NCI-H460 (cell line): ENCODE data around the gene KRT76. TPM values are rescaled to one million over a fixed set of nuclear protein-coding genes. Genes with fewer than 3 reads are reported as not detected.

Source experiments
- DNase-seq: peaks from one replicate; pipeline ENCODE4 v3.0.0-alpha.2; 2016; ENCODE audit warnings: low read depth; ENCODE audit errors: extremely low read depth
- total RNA-seq: library from RNA; depleted of rRNA; stranded (reverse); fragments of >200 nt; shearing (Covaris generic); gene quantifications from 2 replicates; pipeline ENCODE4 v1.2.3, GENCODE V29; 2014

KRT76 gene
- total RNA-seq, 1 experiment from 2014 or later: not detected

- no peak for DNase-seq
Measured at GRCh38 chr12:52787324-52788191, 10.4 kb upstream of the KRT76 start.

GRCh38 chr12:52784909-52785308 is 7.8 kb upstream of the KRT76 start:
- no peak for DNase-seq

DNA sequence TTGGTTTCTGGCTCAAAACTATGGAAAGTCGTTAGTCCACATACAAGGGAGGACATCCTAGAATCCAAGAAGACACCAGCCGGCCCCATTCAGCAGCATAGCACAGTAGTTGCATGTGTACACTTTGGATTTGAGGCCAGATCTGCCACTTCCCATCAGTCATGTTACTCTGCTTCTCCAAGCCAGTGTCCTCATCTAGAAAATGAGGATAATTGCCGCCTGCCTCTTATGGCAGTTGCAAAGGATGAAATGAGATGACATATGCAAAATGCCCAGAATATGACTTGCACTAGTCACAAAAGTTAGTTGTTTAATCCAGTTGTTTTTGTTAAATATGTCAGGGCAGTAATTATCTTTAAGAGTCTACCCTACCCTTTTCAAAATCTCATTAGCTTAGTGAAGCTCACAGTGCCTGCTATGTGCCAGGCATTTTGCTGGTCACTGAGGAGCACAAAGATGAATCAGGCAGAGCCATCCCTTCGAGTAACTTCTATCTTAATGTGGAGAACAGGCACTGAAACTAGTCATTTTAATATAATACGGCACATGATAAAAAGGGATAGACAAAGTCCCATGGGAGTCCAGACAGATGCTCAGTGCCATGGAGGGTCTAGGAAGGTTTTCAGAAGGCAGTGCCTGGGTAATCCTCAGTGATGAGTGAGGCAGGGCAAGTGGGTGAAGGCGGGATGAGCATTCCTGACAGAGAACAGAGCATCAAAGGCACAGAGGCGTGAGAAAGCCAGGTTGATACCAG is 6.6 kb upstream of the KRT76 start:
- DNase-seq: no peak

- DNase-seq: no peak
Measured at GRCh38 chr12:52782502-52782901, 5.4 kb upstream of the KRT76 start.

DNA sequence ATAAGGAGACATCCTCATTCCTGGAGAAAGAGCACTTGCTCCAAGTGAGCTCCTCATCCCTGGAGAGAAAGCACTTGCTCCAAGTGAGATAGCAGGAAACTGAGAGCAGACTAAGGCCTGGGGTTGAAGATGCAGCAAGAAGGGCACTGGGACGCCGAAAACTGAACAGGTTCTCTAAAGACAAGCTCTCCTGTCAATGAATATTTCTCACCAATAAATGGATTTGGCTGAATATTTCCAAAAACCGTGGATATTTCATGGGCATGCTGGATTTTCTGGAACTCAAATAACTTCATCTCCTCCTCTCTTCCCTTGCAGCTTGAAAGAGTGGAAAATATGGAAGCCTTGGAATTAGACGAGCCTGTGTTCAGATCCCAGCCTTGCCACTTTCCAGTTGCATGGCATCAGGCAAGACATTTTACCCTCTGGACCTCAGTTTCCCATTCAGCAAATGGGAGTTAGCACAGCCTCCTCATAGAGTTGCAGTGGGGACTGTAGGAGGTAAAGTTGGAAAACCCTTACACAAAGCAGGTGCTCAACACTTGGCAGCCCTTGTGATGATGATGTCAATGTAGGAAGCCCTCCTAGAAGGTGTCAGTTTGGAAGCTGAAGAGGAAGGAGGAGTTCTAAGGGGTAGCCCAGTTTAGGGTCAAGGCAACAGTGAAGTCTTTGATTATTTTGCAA is 4.4 kb upstream of the KRT76 start:
- no peak for DNase-seq

GRCh38 chr12:52779914-52780313 is 2.8 kb upstream of the KRT76 start:
- DNase-seq: no peak

DNA sequence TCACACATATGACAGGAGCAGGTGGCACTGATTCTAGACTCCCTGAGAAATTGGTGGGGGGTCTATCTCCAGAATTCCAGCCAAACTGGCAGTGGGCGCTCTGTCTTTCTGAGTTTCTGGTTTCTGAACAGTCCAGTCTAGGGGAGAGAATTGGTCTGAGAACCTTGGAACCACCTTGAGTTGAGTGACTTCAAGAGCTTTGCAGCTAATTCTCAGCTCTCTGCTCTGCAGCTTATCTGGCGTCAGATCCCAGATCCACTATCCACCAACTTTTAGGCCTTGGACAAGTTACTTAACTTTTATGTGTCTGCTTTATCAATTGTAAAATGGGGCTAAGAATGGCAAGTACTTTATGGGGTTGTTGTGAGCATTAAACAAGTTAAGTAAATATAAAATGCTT is 1.7 kb upstream of the KRT76 start:
- no peak for DNase-seq

DNA sequence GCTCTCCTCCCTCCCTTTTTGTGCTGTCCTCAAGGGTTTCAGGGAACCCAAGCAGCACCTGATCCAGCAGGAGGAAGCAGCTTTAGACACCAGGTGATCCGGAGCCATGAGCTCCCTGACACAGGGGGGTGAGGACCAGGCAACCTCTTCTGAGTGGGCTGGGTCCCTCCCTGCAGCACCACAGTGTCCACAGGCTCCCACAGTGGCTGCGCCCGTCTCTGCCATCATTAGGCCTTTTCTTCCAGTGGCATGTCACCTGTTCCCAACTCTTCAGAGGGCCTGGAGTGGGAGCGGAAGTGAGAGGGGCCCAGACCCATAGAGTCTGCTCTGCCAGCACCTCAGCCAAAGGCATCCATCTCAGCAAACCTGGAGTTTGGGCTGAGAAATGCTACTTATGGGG is 421 bp upstream of the KRT76 start:
- DNase-seq: no peak

DNA sequence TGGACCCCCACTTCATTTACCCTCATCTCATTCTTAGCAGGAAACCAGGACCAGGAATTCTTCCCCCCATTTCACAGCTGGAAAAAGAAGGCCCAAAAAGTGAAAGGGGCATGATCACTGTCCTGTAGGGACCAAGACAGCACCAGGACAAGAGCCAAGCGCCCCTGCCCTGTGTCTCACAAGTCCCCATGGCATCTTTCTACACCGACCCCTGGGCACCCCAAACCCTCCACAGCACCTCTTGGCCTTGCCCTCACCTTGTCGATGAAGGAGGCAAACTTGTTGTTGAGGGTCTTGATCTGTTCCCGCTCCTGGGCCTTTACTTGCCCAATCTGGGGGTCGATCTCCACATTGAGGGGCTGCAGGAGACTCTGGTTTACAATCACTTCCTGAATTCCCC is 710 bp downstream of the KRT76 start:
- no peak for DNase-seq

- no peak for DNase-seq
Measured at GRCh38 chr12:52774629-52775250, 2.4 kb downstream of the KRT76 start.

- no peak for DNase-seq
Measured at GRCh38 chr12:52772772-52773171, 4.4 kb downstream of the KRT76 start.

GRCh38 chr12:52772188-52772587 is 5.0 kb downstream of the KRT76 start:
- DNase-seq: no peak

DNA sequence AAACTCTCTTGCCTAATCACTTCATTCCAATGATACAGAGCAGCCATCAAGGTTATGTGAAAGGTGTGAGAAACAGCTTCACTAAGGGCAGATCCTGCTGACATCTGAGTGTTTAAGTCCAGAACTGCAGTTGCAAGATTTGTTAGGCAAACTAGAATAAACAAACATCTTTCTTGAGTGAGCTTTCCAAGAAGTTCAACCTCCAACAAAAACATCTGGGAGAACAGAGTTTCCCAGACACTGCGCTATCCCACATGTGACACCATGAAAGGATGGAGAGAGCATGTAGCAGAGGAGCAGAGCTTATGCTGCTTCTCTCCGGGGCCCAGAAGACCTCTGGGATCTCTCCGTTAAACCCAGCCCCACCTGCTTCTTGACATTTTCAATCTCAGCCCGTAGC is 5.6 kb downstream of the KRT76 start:
- no peak for DNase-seq

DNA sequence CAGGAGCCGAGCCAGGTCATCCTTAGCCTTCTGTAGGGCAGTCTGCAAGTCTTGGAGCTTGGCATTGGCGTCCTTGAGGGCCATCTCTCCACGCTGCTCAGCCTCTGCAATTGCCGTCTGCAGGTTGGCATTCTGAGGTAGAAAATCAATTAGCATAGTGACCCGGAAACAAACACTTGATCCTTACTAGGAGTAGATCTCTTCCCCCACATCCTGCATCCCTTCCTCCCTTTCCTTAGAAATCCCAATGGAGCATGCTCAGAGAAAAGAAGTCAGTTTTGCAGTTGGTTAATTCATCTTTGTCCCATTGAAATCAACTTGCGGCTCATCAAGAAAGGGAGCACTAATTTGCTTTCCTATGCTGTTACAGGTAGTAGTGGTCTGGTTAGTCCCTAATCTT is 6.1 kb downstream of the KRT76 start:
- DNase-seq: no peak

- no peak for DNase-seq
Measured at GRCh38 chr12:52769946-52770345, 7.2 kb downstream of the KRT76 start.

DNA sequence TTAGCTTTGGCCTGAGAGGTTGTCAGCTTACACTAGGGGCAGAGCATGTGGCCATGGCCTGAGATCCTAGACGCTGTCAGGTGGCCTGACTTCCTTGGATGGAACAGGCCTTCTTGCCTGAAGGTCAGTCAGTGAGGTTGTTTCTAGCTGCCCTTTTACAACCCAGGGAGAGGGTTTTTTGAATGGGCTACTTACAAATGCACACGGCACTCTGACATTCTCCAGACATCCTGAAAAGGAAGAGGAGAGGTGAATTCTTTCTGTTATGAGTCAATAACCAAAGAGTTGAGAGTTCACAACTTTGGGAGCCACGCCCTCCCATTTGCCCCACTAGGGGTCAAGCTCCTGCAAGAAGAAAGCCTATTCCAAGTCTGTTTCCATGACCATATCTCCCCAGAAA is 7.8 kb downstream of the KRT76 start:
- no peak for DNase-seq

DNA sequence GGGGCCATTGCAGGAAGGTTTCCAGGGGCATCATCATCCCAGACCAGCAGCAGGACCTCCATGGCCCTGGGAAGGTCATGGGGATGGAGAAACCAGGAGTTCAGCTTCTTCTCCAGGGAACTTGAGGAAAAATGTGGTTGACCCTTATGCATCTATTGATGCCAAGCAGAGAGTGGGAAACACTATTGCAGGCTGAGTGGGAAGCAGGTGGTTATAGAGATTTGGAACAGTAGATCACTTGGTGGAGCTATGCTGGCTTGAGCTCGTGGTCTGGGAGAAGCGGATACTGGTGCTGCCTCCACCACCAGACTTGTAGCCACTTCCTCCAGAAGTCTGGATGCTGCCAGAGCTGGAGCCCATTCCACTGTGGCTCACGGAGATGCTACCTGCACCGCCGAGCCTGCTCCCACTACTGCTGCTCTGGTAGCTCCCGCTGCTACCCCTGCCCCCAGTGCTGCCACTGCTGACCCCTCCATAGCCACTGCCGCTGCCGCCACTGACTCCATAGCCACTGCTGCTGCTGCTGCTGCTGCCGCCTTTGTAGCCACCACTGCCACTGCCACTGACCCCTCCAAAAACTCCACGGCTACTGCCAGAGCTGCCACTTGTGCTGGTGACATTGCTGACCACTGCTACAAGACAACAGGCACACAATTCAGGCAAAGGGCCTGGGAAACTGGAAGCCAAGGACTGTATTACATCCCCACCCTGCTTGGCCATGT is 8.5 kb downstream of the KRT76 start:
- DNase-seq: no peak

DNA sequence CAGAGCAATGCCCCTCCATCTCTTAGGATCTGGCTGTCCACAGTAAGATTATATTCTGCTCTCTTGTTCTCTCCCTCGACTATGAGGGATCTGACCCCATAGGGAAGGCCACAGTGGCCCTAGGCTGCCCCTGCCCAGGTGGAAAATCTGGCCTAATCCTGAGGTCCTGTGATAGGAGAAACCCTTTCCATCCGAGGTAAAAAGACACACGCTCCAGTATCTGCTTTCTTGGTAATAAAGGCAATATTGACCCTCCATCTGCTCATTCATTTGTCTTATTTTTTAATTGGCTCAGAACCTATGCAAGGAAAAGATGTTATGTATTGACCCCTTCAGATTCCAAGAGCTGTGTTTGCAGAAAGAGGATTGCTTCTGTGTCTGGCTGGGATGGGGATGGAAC is 9.7 kb downstream of the KRT76 start:
- DNase-seq: no peak

- no peak for DNase-seq
Measured at GRCh38 chr12:52767020-52767379, 10.1 kb downstream of the KRT76 start.

GRCh38 chr12:52766351-52767019 is 10.7 kb downstream of the KRT76 start:
- DNase-seq: no peak
